HG03039 (cell line): Measurements from ENCODE around the gene FTL.

Experiments
- ATAC-seq: cut with Tn5 transposase; IDR thresholded peaks from one replicate; pipeline ENCODE4 v1.9.1; 2021; ENCODE audit warnings: mild to moderate bottlenecking, moderate library complexity; ENCODE audit not compliant: unreplicated experiment

The FTL gene

DNA sequence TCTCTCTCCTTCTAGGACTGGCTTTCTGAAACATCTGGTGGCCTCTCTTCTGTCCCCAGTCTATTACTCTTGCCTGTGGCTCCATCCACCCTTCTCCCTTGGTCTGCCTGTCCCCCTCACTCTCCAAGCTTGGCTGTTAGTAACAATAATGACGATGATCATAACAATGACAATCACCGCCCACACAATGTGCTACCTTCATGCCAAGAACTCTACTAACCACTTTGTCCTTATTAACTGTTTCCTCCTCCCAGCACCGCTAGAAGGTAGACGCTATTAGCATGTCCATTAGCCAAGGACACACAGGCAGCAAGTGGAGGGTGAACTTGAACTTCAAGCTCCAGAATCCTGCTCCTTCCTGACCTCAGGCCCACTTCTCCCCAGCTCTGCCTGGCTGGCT is 25.3 kb downstream of the FTL start:
- no peak for ATAC-seq

DNA sequence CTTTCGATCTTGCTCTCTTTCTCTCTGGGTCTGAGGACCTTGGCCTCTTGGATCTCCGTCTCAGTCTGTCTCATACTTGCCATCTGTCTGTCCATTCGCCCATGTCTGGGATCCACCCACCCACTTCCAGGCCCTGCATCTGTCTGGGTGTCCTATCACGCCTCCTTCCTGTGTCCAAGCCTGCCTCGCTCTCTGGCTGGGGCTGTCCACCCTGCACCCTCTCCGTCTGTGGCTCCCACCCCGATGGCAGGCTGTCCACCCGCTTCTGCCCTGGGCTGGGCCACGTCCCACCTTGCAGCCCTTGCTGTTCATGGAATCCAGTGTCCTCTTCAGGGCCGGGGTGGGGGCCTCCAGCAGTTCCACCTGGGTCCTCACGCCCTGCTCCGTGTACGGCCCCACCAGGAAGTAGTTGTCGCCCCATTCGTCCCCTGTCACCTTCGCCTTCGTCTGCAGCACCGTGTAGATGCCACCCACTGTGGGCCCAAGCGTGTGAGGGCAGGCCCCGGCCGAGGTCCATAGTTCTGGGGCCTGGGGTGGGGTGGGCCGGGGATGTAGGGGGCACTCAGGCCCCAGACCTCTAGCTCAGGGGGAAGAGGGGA is 26.0 kb downstream of the FTL start:
- no peak for ATAC-seq

DNA sequence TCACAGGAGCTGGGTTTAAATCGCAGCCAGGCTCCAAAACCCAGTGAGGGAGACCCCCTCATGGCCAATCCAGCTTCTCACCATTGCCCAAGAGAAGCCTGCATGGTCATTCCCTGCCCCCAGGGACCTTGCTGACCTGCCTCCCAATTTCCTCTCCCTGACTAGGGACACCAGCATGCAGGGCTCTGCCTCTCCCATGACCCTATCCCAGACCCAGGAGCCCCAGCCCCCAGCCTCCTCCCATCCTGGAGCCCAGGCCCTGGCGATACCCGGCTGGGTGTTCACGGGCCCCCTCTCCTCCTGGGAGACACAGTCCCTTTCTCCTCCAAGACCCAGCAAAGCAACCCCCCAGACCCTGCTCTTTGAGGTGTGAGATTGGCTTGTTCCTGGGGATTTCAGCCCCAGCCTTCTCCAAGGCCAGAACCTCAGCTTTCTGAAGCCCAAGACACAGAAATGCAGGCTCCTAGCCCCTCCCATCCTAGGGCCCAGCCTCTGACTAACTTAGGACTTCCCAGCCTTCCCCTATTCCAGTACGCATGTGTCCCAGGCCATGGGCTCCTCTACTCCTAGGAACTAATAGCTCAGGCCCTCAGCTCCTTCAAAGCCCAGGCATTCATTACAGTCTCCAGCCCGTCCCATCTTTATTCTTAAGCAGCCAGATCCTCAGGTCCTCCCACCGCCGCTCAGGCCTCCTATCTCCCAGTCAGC is 26.9 kb downstream of the FTL start:
- no peak for ATAC-seq

DNA sequence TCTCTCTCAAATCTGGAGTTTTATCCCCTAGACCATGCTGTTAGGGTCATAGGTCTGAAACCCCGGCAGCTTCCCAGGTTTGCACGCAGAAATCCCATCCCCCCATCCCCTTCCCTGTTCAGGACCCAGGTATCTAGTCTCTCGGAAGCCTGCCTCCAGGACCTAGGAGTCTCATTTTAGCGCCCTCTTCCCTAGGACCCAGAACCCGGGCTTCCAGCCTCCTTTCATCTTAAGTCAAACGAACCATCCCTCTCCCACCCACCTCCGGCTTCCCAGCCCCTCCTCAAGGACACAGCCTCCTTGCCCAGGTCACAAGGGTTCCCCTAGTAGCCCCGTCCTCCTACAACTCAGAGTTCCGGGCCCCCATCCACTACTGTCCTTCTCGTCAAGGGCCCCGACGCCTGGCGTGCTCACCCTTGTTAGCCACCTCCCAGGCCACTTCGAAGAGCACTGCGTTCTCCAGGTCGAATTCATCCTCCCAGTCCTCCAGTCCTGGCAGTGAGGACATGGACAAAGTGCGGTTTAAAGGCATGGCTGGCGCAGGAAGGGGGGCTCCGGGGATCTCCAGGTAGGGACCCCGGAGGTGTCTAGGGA is 27.6 kb downstream of the FTL start:
- ATAC-seq = no peak

DNA sequence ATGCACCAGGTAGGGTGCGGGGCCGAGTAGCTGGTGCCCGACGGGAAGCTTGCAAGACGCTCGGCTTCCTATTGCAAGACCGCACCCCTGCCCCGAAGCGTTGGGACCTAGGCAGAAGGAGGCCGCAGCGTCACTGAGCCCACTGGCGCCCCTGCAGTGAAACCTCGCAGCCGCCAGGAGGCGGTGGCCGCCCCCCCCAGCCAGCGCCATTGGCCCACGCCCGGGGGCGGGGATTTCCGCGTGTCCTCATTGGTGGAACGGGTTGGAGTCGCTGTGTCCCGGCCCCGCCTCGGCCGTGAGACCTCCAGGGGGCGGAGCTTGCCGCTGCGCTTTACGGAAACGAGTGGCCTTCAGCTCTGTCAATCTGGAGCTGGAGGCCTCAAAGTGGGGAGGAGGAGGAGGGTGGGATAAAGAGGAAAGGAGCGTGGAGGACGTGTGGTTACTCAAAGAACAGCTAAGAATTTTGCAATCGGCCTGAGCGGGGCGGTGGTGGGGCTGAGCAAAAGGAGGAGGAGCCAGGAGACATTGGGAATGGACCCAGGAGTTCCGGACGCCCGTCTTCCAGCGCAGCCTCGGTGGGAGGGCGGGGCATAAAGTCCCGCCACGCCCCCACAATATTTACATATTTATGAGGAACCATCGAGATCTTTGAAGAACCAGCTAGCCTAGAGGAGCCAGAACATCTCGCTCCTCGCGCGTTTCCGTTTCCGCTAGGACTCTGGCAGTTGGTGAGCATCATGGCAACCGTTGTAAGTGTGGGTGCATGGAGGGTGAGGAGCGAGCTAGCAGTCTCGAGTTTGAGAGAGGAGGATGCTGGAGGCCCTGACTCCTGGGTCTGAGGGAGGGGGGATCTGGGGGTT is 28.3 kb downstream of the FTL start, which contains the start of the genes GYS1 and RUVBL2:
Gene GYS1 (minus strand): TSS at position 135 of the 860 bp plus-strand sequence. CDS start 197 bp downstream, outside the sequence.
Gene RUVBL2 (plus strand): TSS at position 713 of the 860 bp plus-strand sequence. CDS start 25 bp downstream, at position 738.
- ATAC-seq = peak; percentile 81

DNA sequence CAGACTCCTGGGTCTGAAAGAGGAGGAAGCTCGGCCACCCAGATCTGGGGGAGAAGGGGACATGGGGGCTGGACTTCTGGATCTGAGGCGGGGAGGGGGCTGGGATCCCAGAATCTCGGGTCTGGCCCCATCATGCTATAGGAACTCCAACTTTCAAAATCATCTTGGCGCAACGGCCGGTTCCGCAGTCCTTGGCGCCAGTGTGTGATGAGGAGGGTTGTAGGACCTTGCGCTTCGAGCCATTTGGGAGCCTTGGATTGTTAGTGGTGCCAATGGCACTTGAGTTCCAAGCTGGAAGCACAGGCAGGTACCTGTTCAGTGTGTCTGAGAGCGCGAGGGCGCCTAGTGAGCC is 28.9 kb downstream of the FTL start:
- ATAC-seq = no peak

DNA sequence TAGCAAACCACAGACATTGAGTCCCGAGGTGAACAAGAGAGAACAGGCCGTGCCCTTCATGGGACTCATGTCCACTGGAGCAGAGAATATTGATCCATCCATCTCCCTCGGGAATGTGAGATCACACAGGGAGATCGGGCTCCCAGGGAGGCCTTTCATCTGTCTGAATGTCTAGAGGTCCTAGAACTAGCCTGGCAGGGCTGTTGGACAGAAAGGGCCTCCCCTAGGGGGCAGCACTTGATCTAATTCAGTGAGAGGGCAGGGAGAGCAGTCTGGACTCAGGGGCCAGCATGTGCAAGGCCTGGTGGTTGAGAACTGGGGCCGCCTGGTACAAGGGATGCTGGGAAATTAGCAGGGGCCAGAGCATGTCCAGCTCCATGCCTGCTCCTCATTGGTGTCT is 32.9 kb downstream of the FTL start:
- ATAC-seq = no peak

DNA sequence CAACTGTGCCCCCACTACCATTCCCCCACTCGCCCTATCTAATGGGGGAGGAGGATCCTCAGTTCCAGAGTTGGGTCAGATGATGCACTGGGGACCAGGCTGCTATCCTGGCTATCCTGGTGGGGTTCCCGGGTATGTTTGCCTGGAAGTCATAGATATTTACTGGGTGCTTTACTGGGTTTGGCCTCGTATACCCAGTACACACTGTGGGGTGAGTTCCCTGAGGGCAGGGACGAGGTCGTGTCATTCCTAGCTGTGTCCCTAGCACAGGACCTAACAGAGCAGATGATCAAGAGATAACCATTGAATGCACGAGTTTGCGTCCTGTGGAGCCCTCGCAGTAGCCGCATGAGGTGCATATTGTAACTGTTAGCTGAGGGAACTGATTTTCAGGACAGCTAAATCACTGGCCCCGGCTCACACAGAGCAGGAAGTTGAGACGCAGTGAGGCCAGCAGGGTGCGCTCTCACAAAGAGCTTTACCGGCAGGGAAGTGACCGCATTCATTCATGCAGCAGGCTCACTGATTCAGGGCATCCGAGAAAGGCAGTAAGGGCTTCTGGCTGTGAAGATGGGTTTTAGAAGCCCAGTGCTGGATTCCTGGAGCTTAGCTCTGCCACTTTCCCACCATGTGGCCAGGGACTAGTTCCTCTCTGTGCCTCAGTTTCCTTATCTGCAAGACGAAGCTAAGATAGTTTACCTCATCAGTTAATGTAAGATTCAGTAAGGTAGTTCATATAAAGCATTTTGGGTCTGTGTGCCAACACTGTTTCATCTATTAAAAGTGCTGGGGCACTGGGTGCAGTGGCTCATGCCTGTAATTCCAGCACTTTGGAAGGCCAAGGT is 34.6 kb downstream of the FTL start:
- ATAC-seq = no peak

DNA sequence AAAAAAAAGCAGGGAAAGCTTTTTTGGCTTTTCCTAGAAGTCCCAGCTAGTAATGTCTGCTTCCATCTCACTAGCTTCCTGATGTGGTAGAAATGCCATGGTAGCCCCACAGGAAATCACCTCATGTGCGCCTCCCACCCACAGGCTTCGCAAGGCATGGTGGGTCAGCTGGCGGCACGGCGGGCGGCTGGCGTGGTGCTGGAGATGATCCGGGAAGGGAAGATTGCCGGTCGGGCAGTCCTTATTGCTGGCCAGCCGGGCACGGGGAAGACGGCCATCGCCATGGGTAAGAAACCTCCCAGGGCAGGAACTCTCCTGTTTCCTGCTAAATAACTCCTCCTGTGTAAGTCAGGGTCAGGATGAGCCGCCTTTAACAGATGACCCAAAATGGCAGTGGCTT is 39.0 kb downstream of the FTL start:
- no peak for ATAC-seq

DNA sequence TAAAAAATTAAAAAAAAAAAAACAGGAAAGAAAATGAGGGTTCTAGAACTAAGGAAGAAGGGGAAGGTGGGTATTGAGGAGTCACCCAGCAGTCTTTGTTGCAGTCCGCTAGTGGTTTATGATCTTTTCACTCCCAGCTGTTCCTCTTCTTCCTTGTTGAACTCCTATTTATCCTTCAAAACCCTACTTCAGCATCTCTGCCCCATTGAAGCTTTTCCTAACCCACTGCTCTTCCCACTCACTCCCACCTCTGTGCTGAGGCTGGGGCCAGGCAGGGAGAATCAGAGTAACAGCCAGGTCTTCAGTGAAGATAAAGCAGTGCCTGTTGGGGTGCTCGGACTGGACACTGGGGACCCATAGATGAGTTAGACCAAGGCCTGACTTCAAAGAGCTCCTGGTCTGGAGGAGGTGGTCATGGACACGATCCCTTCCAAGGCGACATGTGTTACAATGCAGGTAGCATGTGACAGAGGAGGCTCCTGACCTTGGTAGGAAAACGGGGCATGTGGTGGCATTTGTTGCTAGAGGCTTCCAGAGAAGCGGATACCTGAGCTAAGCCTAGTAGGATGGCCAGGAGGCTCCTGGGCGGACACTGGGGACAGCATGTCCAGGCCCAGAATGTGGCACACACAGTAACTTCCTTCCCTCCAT is 40.0 kb downstream of the FTL start:
- no peak for ATAC-seq

DNA sequence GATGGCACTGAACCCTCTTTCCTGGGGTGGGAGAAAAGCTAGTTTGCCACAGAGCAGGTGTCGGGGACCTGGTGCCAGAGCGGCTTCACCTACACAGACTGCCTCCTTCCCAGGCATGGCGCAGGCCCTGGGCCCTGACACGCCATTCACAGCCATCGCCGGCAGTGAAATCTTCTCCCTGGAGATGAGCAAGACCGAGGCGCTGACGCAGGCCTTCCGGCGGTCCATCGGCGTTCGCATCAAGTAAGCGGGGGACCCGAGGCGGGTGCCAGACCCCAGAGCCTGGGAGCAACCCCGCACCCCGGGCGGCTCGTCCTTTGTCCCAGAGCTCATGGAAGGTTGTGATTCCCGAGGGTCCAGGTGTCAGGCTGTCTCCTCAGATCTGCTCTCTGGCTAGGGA is 41.8 kb downstream of the FTL start:
- ATAC-seq = no peak

DNA sequence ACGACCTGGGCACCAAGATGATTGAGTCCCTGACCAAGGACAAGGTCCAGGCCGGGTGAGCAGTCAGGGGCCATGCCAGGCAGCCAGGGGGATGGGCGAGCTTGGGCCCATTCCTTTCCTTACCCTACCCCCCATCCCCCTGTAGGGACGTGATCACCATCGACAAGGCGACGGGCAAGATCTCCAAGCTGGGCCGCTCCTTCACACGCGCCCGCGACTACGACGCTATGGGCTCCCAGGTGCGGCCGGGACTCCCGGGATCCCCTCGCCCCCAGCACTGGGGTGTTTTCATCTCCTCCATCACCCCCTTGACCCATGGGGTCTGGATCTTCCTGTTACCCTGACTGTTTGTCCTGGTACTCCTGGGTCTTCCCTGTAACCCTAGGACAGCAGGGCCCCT is 44.7 kb downstream of the FTL start:
- ATAC-seq = no peak

DNA sequence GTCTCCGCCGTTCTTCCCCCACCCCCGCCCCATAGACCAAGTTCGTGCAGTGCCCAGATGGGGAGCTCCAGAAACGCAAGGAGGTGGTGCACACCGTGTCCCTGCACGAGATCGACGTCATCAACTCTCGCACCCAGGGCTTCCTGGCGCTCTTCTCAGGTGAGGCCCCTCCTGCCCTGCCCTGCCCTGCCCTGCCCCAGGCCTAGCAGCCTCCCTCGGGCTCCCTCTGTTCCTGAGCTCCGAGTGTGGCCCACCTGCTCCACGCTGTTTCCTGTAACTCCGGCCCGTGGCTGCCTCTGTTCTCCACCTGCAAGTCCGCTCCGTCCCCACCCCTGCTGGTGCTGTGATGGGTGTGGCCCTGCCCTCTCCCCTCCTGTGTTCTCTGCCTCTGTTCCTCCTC is 45.3 kb downstream of the FTL start:
- ATAC-seq = no peak

DNA sequence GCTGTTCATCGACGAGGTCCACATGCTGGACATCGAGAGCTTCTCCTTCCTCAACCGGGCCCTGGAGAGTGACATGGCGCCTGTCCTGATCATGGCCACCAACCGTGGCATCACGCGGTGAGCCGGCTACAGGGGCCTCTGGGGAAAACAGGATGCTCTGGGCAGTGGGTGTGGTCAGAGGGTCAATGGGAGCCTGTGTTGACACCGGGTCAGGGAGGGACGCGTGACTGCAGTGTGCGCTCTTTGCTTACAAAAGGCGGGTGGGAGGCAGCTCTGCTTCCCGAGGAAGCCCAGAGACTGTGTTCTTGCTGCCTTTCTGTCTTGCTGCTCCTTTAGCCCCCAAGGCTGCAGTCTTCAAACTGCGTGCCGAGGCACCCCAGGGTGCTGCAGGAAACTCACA is 46.1 kb downstream of the FTL start:
- ATAC-seq = no peak

DNA sequence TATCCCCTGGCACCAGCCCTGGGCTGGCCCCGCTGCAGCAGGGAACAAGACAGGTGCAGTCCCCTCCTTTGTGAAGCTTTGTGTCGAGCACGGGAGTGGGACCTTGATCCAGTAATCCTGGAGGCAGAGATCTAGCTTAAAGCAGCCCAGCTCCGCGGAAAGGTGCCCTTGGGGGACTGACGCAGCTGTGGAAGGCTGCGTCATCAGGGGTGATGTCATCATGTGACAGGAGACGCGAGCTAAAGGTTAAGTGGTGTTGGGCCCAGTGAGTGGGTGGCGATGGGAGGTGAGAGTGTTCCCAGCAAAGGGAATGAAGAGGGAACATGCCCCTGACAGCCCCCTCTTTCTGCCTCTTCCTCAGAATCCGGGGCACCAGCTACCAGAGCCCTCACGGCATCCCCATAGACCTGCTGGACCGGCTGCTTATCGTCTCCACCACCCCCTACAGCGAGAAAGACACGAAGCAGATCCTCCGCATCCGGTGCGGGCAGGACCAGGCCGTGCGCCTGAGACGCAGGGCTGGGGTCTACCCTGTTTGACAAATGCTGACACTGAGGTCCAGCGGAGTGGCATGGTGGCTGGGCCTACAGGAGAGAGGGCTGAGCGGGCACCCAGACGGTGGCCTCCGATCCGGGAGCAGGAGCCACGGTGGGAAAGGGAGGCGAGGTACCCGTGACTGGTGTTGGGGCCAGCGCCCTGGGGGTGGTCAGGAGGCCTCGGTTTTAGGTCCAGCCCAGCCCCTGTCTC is 49.2 kb downstream of the FTL start:
- no peak for ATAC-seq

DNA sequence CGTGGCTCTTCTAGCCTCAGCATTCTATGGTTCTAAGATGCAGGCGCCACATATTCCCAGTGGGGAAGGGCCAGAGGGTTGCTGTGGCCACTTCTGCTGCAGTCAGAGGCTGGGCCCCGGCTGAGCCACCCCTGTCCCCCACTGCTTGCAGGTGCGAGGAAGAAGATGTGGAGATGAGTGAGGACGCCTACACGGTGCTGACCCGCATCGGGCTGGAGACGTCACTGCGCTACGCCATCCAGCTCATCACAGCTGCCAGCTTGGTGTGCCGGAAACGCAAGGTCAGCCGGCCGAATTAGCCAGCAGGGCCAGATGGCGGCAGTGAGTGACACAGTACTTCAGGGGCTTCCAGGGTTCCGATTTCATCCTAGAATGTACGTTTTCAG is 49.8 kb downstream of the FTL start:
- ATAC-seq = no peak

DNA sequence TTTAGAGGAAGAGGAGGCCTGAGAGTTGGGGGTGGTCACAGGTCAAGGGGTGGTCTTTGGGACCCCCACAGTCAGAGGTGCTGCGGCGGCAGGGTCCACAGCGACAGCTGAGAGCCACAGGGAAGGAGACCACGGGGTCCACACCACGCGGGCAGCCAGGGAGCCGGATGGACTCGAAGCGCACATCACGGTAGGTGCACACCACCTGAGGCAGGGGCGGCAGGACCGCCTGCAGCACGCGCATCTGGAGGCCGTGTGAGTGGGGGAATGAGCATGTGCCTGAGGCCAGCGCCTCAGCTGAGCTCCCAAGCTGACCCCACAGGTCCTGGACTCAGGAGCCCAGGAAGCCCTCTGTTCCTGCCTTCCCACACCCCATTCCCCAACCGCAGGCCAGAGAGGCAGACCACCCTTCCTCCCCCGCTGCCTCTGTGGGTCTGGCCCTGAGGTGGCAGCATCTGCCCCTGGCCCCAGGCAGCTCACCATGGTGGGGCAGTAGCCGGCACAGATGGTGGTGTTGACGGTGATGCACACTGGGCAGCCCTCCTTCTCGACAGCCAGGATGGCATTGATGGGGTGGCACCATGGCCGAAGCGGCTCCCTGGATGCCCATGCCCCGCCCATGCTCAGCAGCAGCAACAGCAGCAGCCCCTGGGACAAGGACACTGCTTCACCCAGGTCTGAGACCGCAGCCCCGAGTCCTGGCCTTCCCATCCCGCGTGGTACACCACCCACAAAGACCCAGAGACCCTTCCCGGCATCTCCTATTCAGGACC is 51.1 kb downstream of the FTL start:
- no peak for ATAC-seq
